OCI-LY3 (cell line): ENCODE measurements around the gene PRR12.

Experiments
- EZH2phosphoT487 ChIP-seq: fragments of 200-600 bp; shearing (Covaris generic); IDR thresholded peaks from 2 replicates; pipeline ENCODE4 v1.6.1; 2018; ENCODE audit warnings: antibody characterized with exemption, mixed run types, low read depth
- TF ChIP-seq, protein P1 (sequence below): fragments of 200-600, 300-600 bp; sonication (generic); IDR thresholded peaks from 2 replicates; pipeline ENCODE4 v1.5.1; 2014; ENCODE audit warnings: antibody characterized with exemption, low read length, low read depth

DNA sequence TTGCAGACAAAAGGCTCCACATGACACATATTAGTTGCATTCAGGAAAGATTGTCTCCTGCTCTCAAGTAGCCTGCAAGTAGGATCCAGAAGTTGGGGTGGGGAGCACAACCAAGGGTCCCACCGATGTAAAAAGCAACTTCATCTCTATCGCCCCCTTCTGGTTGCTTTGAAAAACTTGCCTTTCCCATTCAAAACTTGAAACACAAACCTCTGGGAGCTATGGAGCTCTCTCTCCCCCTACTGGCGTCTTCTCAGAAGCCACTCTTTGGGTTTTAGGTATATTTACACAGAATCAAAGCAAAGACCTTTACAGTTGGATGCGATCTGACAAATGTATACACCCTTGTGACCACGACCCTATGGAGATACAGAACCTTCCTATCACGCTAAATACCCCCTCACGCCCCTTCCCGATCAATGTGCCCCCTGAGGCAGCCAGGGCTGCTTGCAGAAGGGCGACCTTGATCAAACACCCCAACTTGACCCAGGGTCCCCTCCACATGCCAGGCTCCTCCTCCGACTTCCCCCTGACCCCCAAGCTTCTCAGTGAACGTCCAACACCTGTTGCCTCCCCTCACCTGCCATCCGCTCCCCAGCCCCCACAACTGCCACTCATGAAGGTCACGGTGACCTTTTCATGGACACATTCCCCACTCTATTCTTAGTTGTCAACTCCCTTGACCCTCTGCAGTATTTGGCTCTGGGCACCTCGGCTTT is 20.7 kb upstream of the PRR12 start:
- TF ChIP-seq, protein P1, sequence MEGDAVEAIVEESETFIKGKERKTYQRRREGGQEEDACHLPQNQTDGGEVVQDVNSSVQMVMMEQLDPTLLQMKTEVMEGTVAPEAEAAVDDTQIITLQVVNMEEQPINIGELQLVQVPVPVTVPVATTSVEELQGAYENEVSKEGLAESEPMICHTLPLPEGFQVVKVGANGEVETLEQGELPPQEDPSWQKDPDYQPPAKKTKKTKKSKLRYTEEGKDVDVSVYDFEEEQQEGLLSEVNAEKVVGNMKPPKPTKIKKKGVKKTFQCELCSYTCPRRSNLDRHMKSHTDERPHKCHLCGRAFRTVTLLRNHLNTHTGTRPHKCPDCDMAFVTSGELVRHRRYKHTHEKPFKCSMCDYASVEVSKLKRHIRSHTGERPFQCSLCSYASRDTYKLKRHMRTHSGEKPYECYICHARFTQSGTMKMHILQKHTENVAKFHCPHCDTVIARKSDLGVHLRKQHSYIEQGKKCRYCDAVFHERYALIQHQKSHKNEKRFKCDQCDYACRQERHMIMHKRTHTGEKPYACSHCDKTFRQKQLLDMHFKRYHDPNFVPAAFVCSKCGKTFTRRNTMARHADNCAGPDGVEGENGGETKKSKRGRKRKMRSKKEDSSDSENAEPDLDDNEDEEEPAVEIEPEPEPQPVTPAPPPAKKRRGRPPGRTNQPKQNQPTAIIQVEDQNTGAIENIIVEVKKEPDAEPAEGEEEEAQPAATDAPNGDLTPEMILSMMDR = peak; percentile 97
- TF ChIP-seq EZH2phosphoT487 = no peak
